Hematopoietic multipotent progenitor cell treated with erythropoietin and hydrocortisone succinate and interleukin-3 and kit ligand, for 8 days (in vitro differentiated cells): ENCODE measurements around the gene CGB2.
"Not testable (repeated sequence)": the region's sequence is repeated elsewhere in the genome, so short reads cannot be mapped to it uniquely, and the experiment has no call there.

Experiments
- DNase-seq: peaks from one replicate; pipeline ENCODE4 v3.0.0-alpha.2; 2015

Gene CGB2

DNA sequence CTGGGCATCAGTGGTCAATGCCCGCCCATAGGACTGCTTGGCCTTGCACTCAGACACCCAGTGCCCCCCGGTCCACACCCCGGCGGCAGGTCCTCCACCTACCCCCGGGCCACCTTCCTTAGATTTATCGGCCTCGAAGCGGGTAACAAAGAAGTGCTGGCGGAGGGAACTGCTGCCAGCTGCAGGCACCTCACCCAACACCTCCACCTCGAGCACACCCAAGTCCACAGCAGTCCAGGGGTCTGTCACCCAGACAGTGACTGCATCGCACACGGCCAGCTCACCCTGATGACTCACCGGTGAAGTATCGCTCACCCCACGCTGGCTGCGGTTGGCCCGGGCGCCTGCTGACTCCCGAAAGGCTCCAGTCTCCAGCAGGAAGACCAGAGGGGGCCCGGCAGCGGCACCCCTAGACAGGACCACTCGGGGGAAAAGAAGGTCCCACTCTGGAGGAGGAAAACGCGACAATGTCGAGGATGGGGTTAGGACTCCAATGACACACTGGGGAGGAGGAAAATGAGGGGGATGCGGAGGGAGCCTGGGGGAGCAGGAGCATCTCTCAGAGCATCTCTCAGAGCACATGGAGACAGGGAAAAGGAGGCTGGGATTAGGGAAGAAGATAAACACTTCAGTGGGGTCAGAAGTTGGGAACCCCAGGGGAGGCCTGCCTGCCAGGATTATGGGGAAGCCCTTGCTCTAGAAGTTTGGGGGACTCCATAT is 7.0 kb downstream of the CGB2 start:
- DNase-seq, result not testable (repeated sequence)

DNA sequence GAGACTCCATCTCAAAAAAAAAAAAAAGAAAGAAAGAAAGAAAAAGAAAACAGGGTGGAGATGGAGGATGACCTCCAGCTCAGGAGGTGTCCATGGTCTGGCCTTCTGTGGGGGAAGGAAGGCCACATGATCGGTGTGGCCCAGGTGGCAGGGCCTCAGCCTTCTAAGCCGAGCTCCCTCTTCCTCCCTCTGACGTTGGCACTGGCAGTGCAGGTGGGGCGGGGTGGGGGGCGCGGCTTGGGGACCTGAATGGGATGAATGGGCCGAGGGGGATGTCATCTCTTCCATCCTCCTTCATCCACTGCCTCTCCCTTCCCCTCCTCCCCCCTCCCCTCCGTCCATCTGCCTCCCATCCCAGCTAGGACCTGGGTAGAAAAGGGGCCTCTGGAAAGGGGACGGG is 8.0 kb downstream of the CGB2 start:
- DNase-seq, result not testable (repeated sequence)

DNA sequence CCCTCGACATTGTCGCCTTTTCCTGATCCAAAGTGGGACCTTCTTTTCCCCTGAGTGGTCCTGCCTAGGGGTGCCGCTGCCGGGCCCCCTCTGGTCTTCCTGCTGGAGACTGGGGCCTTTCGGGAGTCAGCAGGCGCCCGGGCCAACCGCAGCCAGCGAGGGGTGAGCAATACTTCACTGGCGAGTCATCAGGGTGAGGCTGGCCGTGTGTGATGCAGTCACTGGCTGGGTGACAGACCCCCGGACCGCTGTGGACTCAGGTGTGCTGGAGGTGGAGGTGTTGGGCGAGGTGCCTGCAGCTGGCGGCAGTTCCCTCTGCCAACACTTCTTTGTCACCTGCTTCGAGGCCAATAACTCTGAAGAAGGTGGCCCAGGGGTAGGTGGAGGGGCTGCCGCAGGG is 10.5 kb downstream of the CGB2 start:
- DNase-seq, result no peak

DNA sequence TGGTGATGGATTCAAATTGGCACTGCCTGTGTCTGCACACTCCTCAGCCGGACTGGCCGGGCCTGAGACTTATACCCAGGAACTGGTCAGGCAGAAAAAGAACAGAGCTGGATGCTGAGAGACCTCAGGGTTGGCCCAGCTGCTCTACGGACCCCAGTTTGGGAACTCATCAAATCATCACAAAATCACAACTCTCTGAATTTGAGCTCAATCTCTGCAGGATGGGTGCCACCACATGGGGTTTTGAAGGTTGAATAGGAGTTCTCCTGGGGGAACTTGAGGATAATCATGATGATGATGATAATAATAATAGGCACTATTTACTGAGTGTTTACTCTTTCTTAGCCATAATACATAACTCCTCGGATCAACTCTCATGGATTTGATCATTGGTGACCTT is 11.0 kb downstream of the CGB2 start:
- not testable (repeated sequence) for DNase-seq

DNA sequence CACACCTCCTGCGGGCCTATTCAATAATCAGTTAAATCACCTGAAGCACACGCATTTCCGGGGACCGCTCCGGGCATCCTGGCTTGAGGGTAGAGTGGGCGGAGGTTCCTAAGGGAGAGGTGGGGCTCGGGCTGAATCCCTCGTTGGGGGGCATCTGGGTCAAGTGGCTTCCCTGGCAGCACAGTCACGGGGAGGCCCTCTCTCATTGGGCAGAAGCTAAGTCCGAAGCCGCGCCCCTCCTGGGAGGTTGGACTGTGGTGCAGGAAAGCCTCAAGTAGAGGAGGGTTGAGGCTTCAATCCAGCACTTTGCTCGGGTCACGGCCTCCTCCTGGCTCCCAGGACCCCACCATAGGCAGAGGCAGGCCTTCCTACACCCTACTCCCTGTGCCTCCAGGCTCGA is 11.9 kb downstream of the CGB2 start, which contains the start of gene CGB5:
TSS of gene CGB5 (plus strand) at position 301 of the 400 bp plus-strand sequence. CDS start 362 bp downstream, outside the sequence.
- not testable (repeated sequence) for DNase-seq

DNA sequence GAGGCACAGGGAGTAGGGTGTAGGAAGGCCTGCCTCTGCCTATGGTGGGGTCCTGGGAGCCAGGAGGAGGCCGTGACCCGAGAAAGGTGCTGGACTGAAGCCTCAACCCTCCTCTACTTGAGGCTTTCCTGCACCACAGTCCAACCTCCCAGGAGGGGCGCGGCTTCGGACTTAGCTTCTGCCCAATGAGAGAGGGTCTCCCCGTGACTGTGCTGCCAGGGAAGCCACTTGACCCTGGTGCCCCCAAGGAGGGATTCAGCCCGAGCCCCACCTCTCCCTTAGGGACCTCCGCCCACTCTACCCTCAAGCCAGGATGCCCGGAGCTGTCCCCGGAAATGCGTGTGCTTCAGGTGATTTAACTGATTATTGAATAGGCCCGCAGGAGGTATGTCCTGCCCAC is 17.3 kb downstream of the CGB2 start, which contains the start of gene CGB8:
TSS of gene CGB8 (minus strand) at position 101 of the 400 bp plus-strand sequence. CDS start 372 bp downstream, outside the sequence.
- not testable (repeated sequence) for DNase-seq

DNA sequence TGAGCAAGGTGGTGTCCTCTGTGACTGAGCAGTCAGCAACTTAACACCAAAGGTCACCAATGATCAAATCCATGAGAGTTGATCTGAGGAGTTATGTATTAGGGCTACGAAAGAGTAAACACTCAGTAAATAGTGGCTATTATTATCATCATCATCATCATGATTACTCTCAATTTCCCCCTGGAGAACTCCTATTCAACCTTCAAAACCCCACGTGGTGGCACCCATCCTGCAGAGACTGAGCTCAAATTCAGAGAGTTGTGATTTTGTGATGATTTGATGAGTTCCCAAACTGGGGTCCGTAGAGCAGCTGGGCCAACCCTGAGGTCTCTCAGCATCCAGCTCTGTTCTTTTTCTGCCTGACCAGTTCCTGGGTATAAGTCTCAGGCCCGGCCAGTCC is 18.1 kb downstream of the CGB2 start:
- not testable (repeated sequence) for DNase-seq

DNA sequence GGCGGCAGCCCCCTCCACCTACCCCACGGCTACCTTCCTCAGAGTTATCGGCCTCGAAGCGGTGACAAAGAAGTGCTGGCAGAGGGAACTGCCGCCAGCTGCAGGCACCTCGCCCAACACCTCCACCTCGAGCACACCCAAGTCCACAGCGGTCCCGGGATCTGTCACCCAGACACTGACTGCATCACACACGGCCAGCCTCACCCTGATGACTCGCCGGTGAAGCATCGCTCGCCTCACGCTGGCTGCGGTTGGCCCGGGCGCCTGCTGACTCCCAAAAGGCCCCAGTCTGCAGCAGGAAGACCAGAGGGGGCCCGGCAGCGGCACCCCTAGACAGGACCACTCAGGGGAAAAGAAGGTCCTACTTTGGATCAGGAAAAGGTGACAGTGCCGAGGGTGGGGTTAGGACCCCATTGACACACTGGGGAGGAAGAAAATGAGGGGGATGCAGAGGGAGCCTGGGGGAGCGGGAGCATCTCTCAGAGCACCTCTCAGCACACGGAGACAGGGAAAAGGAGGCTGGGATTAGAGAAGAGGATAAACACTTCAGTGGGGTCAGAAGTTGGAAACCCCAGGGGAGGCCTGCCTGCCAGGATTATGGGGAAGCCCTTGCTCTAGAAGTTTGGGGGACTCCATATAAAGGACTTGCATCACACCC is 18.8 kb downstream of the CGB2 start:
- DNase-seq, result not testable (repeated sequence)

DNA sequence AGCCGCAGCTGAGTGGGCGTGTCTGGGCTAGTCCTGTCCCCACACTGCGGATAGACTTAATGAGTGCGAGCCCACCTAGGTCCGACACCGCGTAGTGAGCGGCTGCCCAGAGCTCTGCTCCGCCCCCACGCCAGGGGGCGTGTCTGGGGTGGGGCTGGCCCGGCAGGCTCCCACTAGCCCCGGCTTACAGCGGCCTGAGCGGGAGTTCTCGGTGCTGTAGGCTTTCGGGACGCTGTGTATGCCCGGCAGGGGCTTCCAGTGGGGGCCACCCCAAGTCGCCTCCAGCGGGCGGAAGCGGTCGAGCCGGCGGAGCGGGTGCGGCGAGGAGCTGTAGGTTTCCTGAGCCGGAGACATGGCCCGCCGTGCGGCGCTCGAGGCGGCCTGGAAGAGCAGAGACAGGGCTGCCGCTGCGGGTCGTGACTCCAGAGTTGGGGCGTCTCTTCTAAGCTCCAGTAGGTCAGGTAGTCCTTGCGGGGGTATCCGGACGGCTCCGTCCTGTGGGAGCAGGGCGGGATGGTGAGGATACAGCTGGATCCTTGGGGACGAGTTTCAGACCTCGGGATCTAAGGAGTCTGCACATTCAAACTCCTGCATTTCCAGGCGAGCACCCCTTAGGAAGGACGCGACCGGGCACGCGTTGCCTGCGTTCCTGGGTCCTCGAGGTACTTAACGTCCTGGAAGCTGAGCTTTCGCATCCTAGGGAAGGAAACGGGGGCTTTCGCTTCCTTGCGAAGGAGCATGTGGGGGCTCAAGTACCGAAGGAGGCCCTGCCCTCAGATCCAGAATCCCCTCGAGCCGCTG is 24.6 kb downstream of the CGB2 start:
- peak; percentile 25 for DNase-seq

DNA sequence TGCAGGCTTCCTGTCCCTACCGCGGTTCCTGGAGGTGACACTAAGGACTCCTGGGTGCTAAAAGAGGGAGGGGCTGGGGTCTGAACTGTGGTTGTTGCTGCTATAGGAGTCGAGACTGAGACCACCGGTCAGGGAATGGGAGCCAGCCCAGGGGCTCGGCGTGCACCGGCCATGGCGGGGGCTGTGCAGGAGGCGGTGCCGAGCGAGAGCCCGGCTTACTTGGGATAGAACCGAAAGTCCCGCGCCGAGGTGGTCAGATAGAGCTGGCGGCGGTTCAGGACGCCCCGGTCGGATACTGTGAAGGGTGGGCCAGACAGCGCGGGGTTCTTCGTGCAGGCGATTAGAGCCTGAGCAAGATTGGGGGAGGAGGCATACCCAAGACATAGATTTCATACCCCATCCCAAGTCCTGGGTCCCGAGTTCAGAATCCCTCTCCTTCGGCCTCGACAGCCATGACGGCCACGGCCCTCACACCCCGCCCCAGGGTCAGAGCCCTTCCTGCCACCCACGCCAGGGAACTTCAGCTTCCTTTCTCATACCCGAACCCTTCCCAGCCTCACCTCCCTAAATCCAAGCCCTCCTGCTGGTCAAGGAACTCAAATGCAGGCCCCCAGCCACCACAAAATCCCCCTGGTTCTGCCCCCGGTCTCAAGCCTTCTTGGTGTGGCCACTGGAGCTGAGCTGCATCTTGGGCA is 25.4 kb downstream of the CGB2 start:
- not testable (repeated sequence) for DNase-seq

DNA sequence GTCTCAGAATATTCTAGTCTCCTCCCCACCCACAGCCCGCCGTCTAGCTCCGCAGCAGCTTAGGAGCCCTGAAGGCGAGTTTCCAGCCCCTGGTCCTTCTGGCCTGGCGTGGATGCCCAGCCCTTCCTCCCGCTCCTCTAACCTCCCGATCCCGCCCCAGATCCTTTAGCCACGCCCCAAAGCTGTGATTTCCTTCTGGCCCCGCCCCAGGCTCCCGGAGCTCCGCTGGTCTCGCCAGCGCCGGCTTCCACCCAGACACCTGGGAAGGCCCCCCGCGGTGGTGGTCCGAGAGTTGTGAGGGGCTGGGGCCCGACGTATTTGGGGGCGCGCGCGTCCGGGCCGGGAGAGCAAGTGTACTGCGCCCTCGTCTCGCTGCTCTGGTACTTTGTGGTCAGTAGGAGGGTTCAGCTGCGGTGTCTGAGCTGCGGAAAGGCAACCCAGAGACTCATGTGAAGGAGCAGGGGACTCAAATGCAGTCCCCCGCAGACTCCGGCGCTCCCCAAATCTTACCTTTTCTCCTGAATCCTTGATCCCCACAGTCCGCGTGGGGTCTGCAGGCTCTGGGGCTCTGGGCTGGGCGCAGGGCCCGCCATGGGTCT is 26.0 kb downstream of the CGB2 start, which contains the start of gene CGB7:
TSS of gene CGB7 (minus strand) at position 114 of the 599 bp plus-strand sequence. CDS start 2,374 bp downstream, outside the sequence.
- DNase-seq, result no peak

DNA sequence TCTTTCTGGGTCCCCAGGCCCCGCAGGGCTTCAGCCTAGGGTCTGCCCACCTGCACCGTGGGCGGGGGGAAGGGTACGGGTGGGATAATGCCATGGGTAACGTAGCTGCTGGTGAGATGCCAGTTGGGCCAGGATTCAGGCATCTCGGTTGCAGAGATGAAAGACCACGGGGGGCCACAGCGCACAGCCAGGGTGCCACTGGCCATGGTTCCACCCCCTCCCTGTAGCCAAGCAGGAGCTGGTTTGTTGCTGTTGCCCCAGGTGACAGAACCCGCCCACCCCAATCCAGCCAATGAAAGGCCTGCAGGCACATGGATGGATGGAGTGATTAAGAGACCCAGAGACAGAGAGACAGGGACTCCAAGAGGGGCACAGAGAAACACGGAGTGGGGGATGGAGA is 26.9 kb downstream of the CGB2 start:
- DNase-seq, result no peak

DNA sequence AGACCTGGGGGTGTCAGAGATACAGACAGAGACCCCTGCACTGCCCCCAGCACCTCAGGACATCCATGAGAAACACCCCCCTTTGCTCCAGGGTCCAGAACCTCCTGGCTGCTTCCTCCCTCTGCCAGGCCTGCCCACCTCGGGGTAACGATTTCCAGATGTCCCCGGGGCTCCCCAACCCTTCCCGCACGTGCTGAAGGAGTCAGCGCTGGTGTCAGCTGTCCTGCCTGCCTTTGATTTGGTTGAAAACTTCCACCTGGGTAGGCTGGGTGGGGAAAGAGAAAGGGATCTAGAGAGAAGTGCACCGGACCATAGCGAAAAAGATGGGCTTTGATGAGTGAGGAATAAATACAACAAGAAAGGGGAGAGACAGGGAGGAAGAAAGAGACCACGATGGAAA is 27.4 kb downstream of the CGB2 start:
- DNase-seq, result no peak

DNA sequence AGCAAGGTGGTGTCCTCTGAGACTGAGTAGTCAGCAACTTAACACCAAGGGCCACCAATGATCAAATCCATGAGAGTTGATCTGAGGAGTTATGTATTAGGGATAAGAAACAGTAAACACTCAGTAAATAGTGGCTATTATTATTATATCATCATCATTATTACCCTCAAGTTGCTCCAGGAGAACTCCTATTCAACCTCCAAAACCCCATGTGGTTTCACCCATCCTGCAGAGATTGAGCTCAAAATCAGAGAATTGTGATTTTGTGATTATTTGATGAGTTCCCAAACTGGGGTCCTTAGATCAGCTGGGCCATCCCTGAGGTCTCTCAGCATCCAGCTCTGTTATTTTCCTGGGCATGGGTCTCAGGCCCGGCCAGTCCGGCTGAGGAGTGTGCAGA is 29.3 kb downstream of the CGB2 start:
- no peak for DNase-seq

DNA sequence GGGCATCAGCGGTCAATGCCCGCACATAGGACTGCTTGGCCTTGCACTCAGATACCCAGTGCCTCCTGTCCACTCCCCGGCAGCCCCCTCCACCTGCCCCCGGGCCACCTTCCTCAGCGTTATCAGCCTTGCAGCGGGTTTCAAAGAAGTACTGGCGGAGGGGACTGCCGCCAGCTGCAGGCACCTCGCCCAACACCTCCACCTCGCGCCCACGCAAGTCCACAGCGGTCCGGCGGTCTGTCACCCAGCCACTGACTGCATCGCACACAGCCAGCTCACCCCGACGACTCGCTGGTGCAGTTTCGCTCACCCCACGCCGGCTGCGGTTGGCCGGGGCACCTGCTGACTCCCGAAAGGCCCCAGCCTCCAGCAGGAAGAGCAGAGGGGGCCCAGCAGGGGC is 29.8 kb downstream of the CGB2 start:
- DNase-seq, result no peak

DNA sequence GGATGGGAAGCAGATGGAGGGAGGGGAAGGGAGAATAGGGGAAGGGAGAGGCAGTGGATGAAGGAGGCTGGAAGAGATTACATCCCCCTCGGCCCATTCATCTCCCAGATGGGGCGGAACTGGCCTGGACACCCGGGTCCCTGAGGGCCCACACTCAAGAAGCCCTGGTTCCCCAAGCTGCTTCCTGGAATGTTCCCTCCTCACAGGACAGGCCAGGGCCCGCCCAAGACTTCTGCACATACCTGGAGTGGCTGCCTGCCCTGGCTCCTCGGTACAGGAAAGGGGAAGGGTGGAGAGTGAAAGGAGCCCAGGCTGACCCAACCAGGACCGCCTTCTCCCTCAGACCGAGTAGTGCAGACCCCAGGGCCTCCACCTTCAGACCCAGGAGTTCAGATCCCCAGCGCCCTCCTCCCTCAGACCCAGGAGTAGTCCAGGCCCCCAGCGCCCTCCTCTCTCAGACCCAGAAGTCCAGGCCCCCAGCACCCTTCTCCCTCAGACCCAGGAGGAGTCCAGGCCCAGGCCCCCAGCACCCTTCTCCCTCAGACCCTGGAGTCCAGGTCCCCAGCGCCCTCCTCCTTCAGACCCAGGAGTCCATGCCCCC is 32.4 kb downstream of the CGB2 start:
- DNase-seq, result no peak

DNA sequence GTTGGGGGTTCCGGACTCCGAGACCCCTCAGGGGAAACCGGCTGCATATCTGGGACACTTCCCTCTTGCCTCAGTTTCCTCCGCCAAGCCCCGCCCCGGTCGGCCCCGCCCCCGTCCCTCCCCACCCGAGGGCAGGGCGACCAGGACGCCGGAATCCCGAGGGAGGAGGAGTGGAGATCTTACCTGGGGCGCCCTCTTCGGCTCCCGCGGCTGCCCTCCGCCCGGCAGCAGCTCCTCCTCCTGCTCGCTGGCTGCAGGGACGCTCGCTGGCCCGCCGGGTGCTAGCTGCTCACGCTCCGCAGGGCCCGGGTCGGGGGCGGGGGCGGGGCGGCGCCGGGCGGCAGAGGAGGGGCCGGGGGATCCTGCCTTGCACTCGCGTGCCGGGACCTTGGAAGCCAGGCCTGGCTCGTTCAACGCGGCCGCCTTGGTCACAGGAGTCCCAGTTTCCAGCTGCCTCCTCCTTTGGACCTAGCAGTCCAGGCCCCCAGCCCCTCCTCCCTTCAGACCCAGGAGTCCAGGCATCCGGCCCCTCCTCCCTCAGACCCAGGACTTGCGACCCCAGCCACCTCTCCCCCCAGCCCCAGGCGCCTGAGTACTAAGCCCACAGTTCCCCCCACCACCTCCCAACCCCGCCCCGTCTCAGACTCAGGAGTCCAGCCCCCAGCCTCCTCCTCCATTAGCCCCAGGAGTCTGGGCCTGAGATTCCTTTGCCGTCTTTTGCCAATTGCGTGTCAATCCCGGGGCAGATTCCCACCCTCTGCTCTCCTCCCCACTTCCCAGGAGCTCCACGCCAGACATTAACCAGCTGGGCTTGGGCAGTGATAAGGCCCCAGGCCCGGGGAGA is 33.3 kb downstream of the CGB2 start, which contains the start of gene NTF4:
TSS of gene NTF4 (minus strand) at position 51 of the 844 bp plus-strand sequence. CDS start 2,821 bp downstream, outside the sequence.
- DNase-seq, result no peak

DNA sequence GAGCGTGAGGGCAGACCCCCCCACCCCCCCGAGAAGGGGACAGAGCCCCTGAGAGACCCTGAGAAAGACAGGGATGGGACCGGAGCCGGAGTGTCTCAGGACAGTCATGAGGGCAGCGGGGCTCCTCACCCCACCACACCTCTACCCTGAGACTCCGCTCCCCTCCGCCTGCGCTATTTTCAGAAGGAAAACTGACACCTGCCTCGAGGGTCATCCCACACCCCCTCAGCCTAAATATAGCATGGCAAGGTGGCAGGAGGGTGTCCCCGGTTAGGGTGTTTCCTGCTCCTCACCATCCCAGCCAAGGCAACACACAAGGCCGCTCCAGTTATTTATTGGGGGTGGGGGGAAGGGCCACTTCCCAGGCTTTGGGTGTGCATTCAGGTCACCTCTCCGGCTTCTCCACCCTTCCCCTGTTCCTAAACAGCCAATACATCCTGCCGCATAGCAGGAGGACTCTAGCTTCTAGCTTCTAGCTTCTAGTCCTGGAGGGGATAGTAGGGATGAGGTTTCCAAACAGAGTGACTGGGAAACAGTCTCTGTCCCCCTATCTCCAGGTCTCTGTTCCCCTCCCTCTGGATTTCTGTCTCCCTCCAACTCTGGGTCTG is 34.3 kb downstream of the CGB2 start:
- DNase-seq, result no peak

DNA sequence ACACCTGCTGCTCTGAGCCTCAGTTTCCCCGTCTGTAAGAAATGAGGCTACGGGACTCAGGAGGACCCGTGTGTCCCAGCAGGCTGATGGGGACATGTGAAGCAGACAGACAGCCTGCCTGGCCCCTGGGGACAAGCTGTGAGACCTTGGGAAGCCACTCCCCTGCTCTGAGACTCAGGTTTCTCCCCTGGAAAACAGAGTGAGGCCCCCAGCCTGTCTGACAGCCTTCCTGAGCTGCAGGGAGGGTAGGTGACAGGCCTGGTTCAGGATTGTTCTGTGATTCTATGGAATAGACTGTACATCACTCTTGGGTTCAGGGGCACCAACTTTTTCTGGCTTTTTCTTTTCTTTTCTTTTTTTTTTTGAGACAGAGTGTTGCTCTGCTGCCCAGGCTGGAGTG is 35.9 kb downstream of the CGB2 start:
- DNase-seq, result no peak

DNA sequence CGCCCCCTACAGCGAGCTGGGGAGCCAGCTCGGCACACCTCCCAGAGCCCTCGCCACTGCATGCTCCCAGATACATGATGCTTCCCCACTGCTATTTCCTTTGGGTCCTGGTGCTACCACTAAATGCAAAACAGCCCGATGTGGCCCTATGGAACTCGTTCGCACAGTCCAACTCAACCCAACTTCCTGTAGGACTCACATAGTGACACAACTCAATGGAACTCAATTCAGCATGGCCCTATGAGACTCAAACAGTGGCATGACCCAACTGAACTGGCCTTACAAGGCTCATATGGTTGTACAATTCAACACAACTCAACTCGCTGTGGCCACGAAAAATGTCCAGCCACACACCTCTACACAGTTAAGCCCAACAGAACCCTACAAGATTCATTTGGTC is 37.3 kb downstream of the CGB2 start:
- no peak for DNase-seq
